ENCODE data around the gene MCM8. TPM values are rescaled to one million over a fixed set of nuclear protein-coding genes. Genes with fewer than 3 reads are reported as not detected.
A peak's percentile ranks its signal among the peaks of the same experiment; 100 is the strongest.

The MCM8 gene
- total and polyA plus RNA-seq, 2 experiments from 2014 or later = 10.6 to 30.4 TPM

DNA sequence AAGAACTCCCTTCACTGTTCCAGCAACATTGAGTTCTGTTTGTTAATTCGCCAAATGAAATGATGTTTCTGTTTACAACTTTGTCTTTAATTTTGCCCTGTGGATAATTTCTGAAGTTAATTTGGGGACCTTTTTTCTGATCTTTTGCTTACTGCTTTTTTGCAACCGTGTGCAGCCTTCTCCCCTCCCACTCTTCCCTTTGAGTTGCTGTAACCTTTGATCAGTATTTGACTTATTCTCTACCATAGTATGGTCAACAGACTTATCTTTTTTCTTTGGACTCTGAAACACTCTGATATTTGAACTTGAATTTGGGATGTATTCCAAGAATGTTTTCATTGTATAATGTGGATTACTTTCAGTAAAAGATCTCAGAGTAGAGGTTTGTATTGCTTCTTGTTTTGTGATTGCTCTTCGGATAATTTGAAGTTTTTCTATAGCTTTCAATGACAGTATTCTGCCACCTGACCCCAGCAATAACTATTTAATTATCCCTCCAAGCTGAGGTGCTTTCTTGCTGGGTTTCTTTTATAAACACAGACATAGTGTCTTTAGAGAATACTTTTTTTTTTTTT lies 57.2 kb downstream of the MCM8 start (continued):
- TF ChIP-seq, protein P1, sequence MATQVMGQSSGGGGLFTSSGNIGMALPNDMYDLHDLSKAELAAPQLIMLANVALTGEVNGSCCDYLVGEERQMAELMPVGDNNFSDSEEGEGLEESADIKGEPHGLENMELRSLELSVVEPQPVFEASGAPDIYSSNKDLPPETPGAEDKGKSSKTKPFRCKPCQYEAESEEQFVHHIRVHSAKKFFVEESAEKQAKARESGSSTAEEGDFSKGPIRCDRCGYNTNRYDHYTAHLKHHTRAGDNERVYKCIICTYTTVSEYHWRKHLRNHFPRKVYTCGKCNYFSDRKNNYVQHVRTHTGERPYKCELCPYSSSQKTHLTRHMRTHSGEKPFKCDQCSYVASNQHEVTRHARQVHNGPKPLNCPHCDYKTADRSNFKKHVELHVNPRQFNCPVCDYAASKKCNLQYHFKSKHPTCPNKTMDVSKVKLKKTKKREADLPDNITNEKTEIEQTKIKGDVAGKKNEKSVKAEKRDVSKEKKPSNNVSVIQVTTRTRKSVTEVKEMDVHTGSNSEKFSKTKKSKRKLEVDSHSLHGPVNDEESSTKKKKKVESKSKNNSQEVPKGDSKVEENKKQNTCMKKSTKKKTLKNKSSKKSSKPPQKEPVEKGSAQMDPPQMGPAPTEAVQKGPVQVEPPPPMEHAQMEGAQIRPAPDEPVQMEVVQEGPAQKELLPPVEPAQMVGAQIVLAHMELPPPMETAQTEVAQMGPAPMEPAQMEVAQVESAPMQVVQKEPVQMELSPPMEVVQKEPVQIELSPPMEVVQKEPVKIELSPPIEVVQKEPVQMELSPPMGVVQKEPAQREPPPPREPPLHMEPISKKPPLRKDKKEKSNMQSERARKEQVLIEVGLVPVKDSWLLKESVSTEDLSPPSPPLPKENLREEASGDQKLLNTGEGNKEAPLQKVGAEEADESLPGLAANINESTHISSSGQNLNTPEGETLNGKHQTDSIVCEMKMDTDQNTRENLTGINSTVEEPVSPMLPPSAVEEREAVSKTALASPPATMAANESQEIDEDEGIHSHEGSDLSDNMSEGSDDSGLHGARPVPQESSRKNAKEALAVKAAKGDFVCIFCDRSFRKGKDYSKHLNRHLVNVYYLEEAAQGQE (IDR thresholded peaks at IDR 0.05; ENCODE audit: unreplicated experiment) = no peak

DNA sequence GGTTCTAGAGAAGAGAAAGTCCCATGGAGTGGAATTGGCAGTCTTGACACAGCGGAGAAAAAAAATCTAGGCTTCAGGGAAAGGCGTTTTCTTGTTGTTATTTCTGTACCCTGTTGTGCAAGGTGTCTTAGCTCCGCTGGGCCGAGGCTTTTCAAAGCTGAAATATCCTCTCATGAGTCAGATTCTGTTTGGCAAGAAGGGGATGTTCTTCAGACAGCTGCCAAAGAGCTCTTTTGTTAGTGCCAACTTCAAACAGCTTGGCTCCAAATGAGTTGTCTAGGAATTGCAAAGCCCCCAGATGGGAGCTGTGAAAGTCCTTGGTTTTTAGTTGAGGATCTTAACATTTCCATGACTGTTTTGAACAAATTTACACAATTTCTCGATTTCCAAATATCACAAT lies 57.8 kb downstream of the MCM8 start:
- no peak overlapping the region for H3K4me3 Mint-ChIP-seq
- peak overlapping the region; percentile 97; the same call in 1 of the 2 replicates for H3K4me3 ChIP-seq
- DNase-seq (ENCODE audit: low spot score) (no peak), ATAC-seq (no peak)
- H3K36me3 Mint-ChIP-seq (ENCODE audit: low read depth) = peaks cover 31% of the 10 kb centered on the region
- no peaks in the 10 kb centered on the region for H3K9me2 ChIP-seq (ENCODE audit: insufficient read depth)
- TF ChIP-seq ZNF114 (CRISPR knock-in tag; IDR thresholded peaks at IDR 0.05) = no peak
- no peak overlapping the region for H3K4me2 ChIP-seq
- H3K4me1 ChIP-seq (ENCODE audit: insufficient read depth) = peaks cover 14% of the 10 kb centered on the region
- H4K20me1 ChIP-seq (replicated peaks; ENCODE audit: insufficient read depth) = peaks cover 31% of the 10 kb centered on the region
- H2AFZ ChIP-seq = no peak overlapping the region
- H3K4me1 Mint-ChIP-seq = peaks cover 12% of the 10 kb centered on the region; the same call in 2 of the 3 replicates
- H3K79me2 ChIP-seq (replicated peaks; ENCODE audit: insufficient read depth) = peaks cover 57% of the 10 kb centered on the region
- H3K27ac ChIP-seq (ENCODE audit: low read depth) = no peak overlapping the region
- H3K27me3 ChIP-seq (ENCODE audit: insufficient read depth) = no peaks in the 10 kb centered on the region
- no peak overlapping the region for H3K27ac Mint-ChIP-seq
- peaks cover 2% of the 10 kb centered on the region for H3K27me3 Mint-ChIP-seq (ENCODE audit: insufficient read depth, low read depth, poor library complexity)
- H3K36me3 ChIP-seq (ENCODE audit: insufficient read depth) = peaks cover 12% of the 10 kb centered on the region
- no peaks in the 10 kb centered on the region for H3K9me3 Mint-ChIP-seq
- H3F3A ChIP-seq (replicated peaks; ENCODE audit: low read depth) = no peaks in the 10 kb centered on the region

DNA sequence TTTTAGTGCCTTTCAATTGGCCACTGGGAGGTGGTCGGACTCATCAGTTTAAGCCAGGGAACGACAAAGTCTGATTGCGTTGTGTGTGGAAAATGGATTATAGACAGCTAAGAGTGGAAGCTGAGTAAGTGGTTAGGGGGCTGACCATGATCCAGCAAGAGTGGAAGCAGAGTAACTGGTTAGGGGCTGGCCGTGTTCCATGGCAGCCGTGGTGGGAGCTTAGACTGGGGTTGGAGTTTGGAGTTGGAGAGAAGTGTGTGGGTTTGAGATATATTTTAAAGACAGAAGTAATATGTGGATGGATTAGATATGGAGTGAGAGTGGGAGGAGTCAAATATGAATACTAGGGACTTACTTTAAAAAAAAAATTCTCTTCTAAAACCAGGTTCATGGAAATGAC lies 61.7 kb downstream of the MCM8 start:
- Histone ChIP-seq H2AFZ (no peak overlapping the region), H3K4me2 (no peak overlapping the region), H3K4me1 (ENCODE audit: insufficient read depth) (peaks cover 5% of the 10 kb centered on the region; the same call in 1 of the 2 replicates), H3K36me3 (ENCODE audit: insufficient read depth) (peaks cover 16% of the 10 kb centered on the region), H3K27ac (ENCODE audit: low read depth) (no peak overlapping the region), H3K9me2 (ENCODE audit: insufficient read depth) (no peaks in the 10 kb centered on the region), H3F3A (replicated peaks; ENCODE audit: low read depth) (no peaks in the 10 kb centered on the region), H3K4me3 (no peak overlapping the region), H4K20me1 (replicated peaks; ENCODE audit: insufficient read depth) (peaks cover 32% of the 10 kb centered on the region), H3K27me3 (ENCODE audit: insufficient read depth) (no peaks in the 10 kb centered on the region), H3K79me2 (replicated peaks; ENCODE audit: insufficient read depth) (peaks cover 71% of the 10 kb centered on the region)
- H3K27ac Mint-ChIP-seq = no peak overlapping the region
- H3K27me3 Mint-ChIP-seq (ENCODE audit: insufficient read depth, low read depth, poor library complexity) = no peaks in the 10 kb centered on the region
- peaks cover 12% of the 10 kb centered on the region; the same call in 2 of the 3 replicates for H3K4me1 Mint-ChIP-seq
- peaks cover 40% of the 10 kb centered on the region for H3K36me3 Mint-ChIP-seq (ENCODE audit: low read depth)
- H3K9me3 Mint-ChIP-seq = no peaks in the 10 kb centered on the region
- DNase-seq (ENCODE audit: low spot score) (no peak), ATAC-seq (no peak)
- no peak overlapping the region for H3K4me3 Mint-ChIP-seq
- TF ChIP-seq STAT1 (IDR thresholded peaks at IDR 0.05; ENCODE audit: unreplicated experiment) (no peak), EZH2phosphoT487 (IDR thresholded peaks at IDR 0.05; ENCODE audit: unreplicated experiment) (no peak), CREB1 (CRISPR knock-in tag; IDR thresholded peaks at IDR 0.05; ENCODE audit: low read depth) (no peak), EZH2 (IDR thresholded peaks at IDR 0.05; ENCODE audit: low read depth, unreplicated experiment) (no peak)
- TF ChIP-seq, protein P2, sequence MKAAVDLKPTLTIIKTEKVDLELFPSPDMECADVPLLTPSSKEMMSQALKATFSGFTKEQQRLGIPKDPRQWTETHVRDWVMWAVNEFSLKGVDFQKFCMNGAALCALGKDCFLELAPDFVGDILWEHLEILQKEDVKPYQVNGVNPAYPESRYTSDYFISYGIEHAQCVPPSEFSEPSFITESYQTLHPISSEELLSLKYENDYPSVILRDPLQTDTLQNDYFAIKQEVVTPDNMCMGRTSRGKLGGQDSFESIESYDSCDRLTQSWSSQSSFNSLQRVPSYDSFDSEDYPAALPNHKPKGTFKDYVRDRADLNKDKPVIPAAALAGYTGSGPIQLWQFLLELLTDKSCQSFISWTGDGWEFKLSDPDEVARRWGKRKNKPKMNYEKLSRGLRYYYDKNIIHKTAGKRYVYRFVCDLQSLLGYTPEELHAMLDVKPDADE (IDR thresholded peaks at IDR 0.05) = no peak
- TF ChIP-seq, protein P3, sequence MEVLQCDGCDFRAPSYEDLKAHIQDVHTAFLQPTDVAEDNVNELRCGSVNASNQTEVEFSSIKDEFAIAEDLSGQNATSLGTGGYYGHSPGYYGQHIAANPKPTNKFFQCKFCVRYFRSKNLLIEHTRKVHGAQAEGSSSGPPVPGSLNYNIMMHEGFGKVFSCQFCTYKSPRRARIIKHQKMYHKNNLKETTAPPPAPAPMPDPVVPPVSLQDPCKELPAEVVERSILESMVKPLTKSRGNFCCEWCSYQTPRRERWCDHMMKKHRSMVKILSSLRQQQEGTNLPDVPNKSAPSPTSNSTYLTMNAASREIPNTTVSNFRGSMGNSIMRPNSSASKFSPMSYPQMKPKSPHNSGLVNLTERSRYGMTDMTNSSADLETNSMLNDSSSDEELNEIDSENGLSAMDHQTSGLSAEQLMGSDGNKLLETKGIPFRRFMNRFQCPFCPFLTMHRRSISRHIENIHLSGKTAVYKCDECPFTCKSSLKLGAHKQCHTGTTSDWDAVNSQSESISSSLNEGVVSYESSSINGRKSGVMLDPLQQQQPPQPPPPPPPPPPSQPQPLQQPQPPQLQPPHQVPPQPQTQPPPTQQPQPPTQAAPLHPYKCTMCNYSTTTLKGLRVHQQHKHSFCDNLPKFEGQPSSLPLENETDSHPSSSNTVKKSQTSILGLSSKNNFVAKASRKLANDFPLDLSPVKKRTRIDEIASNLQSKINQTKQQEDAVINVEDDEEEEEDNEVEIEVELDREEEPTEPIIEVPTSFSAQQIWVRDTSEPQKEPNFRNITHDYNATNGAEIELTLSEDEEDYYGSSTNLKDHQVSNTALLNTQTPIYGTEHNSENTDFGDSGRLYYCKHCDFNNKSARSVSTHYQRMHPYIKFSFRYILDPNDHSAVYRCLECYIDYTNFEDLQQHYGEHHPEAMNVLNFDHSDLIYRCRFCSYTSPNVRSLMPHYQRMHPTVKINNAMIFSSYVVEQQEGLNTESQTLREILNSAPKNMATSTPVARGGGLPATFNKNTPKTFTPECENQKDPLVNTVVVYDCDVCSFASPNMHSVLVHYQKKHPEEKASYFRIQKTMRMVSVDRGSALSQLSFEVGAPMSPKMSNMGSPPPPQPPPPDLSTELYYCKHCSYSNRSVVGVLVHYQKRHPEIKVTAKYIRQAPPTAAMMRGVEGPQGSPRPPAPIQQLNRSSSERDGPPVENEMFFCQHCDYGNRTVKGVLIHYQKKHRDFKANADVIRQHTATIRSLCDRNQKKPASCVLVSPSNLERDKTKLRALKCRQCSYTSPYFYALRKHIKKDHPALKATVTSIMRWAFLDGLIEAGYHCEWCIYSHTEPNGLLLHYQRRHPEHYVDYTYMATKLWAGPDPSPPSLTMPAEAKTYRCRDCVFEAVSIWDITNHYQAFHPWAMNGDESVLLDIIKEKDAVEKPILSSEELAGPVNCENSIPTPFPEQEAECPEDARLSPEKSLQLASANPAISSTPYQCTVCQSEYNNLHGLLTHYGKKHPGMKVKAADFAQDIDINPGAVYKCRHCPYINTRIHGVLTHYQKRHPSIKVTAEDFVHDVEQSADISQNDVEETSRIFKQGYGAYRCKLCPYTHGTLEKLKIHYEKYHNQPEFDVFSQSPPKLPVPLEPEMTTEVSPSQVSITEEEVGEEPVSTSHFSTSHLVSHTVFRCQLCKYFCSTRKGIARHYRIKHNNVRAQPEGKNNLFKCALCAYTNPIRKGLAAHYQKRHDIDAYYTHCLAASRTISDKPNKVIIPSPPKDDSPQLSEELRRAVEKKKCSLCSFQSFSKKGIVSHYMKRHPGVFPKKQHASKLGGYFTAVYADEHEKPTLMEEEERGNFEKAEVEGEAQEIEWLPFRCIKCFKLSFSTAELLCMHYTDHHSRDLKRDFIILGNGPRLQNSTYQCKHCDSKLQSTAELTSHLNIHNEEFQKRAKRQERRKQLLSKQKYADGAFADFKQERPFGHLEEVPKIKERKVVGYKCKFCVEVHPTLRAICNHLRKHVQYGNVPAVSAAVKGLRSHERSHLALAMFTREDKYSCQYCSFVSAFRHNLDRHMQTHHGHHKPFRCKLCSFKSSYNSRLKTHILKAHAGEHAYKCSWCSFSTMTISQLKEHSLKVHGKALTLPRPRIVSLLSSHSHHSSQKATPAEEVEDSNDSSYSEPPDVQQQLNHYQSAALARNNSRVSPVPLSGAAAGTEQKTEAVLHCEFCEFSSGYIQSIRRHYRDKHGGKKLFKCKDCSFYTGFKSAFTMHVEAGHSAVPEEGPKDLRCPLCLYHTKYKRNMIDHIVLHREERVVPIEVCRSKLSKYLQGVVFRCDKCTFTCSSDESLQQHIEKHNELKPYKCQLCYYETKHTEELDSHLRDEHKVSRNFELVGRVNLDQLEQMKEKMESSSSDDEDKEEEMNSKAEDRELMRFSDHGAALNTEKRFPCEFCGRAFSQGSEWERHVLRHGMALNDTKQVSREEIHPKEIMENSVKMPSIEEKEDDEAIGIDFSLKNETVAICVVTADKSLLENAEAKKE (CRISPR knock-in tag; IDR thresholded peaks at IDR 0.05) = no peak

Measured in GM23338 (cell line).